PC-9 (cell line): ENCODE results near the gene OR8H2. TPM values are rescaled to one million over a fixed set of nuclear protein-coding genes. Genes with fewer than 3 reads are reported as not detected.

Experiments
- BruUV-seq: library from RNA; stranded (reverse); fragments of 400-500 nt; replicated peaks from 2 replicates; lab custom pipeline; 2021; lab: Mats Ljungman, UMichigan
- CTCF ChIA-PET: fragments of 300-600 bp; sonication (Branson Sonifier 250); formaldehyde crosslinking; loops from one replicate; lab custom pipeline; 2022; ENCODE audit warnings: antibody characterized with exemption; lab: Charles Lee
- POLR2A ChIA-PET: fragments of 300-600 bp; sonication (Branson Sonifier 250); formaldehyde crosslinking; loops from one replicate; lab custom pipeline; 2022; ENCODE audit warnings: antibody characterized with exemption; ENCODE audit not compliant: unreplicated experiment; lab: Charles Lee
- DNase-seq, 2 experiments: peaks; one replicate each; pipeline versions ENCODE4 v3.0.0 to v3.0.0-alpha.2; 2015 to 2022; ENCODE audit warnings: mixed read lengths in 1 of 2
- H2AFZ ChIP-seq: fragments of 200-600 bp; sonication (generic); 2 replicates; pipeline ENCODE4 v1.8.1; 2017; ENCODE audit warnings: antibody characterized with exemption
- H3F3A ChIP-seq: fragments of 200-600 bp; sonication (generic); 2 replicates; pipeline ENCODE4 v1.8.1; 2017; ENCODE audit warnings: antibody characterized with exemption, mild to moderate bottlenecking, low read depth; ENCODE audit not compliant: insufficient read depth
- H3K27ac ChIP-seq: fragments of 200-600 bp; sonication (generic); 2 replicates; pipeline ENCODE4 v1.6.1; 2016; ENCODE audit warnings: mixed run types
- H3K27me3 ChIP-seq: fragments of 200-600 bp; sonication (generic); 2 replicates; pipeline ENCODE4 v1.6.1; 2016; ENCODE audit warnings: low read depth, mixed run types; ENCODE audit not compliant: insufficient read depth
- H3K36me3 ChIP-seq: fragments of 200-600 bp; sonication (generic); 2 replicates; pipeline ENCODE4 v1.6.1; 2016; ENCODE audit warnings: low read depth, mixed run types
- H3K4me1 ChIP-seq: fragments of 200-600 bp; sonication (generic); replicated peaks from 2 replicates; pipeline ENCODE4 v1.6.1; 2016; ENCODE audit warnings: mixed run types; ENCODE audit not compliant: insufficient read depth
- H3K4me2 ChIP-seq: fragments of 200-600 bp; sonication (generic); 2 replicates; pipeline ENCODE4 v1.6.1; 2017; ENCODE audit warnings: mixed run types
- H3K4me3 ChIP-seq: fragments of 200-600 bp; sonication (generic); 2 replicates; pipeline ENCODE4 v1.6.1; 2016; ENCODE audit warnings: mixed run types
- H3K79me2 ChIP-seq: fragments of 200-600 bp; sonication (generic); 2 replicates; pipeline ENCODE4 v1.6.1; 2017; ENCODE audit warnings: low read depth, mixed run types
- H3K9me2 ChIP-seq: fragments of 200-600 bp; sonication (generic); 2 replicates; pipeline ENCODE4 v1.8.1; 2017; ENCODE audit warnings: mild to moderate bottlenecking; ENCODE audit not compliant: insufficient read depth
- H3K9me3 ChIP-seq: fragments of 200-600 bp; sonication (generic); 2 replicates; pipeline ENCODE4 v1.8.1; 2016; ENCODE audit warnings: low read depth; ENCODE audit not compliant: insufficient read depth
- H4K20me1 ChIP-seq: fragments of 200-600 bp; sonication (generic); 2 replicates; pipeline ENCODE4 v1.8.1; 2017; ENCODE audit not compliant: insufficient read depth
- CTCF ChIP-seq: fragments of 200-600 bp; sonication (generic); conservative IDR thresholded peaks from 2 replicates; pipeline ENCODE4 v1.6.1; 2017; ENCODE audit warnings: mixed run types, antibody characterized with exemption, mild to moderate bottlenecking, moderate library complexity
- EZH2 ChIP-seq: fragments of 200-600 bp; sonication (generic); IDR thresholded peaks from 2 replicates; pipeline ENCODE4 v1.8.0; 2017; ENCODE audit warnings: antibody characterized with exemption, low read depth
- intact Hi-C: fragments of 100-400 bp; cut with micrococcal nuclease; formaldehyde crosslinking; loops from one replicate; pipeline ENCODE4 v1.10.0; 2022; ENCODE audit not compliant: unreplicated experiment
- total RNA-seq: library from RNA; stranded (reverse); gene quantifications from 2 replicates; pipeline ENCODE4 v1.2.3, GENCODE V29; 2021

The OR8H2 gene
- total RNA-seq, 1 experiment from 2014 or later = not detected

- no peak for TF ChIP-seq EZH2
- no peak for TF ChIP-seq CTCF
- H3F3A ChIP-seq = no peaks in the 10 kb centered on the region
- H3K79me2 ChIP-seq = no peaks in the 10 kb centered on the region
- no peaks in the 10 kb centered on the region for H3K4me1 ChIP-seq
- H3K36me3 ChIP-seq = no peaks in the 10 kb centered on the region
- ChIA-PET POLR2A (no interaction called here), CTCF (no interaction called here)
- H2AFZ ChIP-seq = no peak overlapping the region; the same call in 1 of the 2 replicates
- no peak overlapping the region for H3K4me2 ChIP-seq
- H3K9me2 ChIP-seq = peaks cover under 1% of the 10 kb centered on the region; the same call in 1 of the 2 replicates
- H3K27ac ChIP-seq = no peak overlapping the region
- DNase-seq = no peak
- no peaks in the 10 kb centered on the region for H3K27me3 ChIP-seq
- BruUV-seq = no TSS peak
- intact Hi-C loops = no loop called here
- no peaks in the 10 kb centered on the region for H3K9me3 ChIP-seq
- H3K4me3 ChIP-seq = no peak overlapping the region
- H4K20me1 ChIP-seq = no peaks in the 10 kb centered on the region; the same call in 1 of the 2 replicates
Observed at GRCh38 chr11:56066980-56067379, 36.5 kb upstream of the OR8H2 start.

GRCh38 chr11:56089697-56090096 is 13.8 kb upstream of the OR8H2 start:
- TF ChIP-seq EZH2 = no peak
- TF ChIP-seq CTCF = no peak
- POLR2A ChIA-PET = no interaction called here
- no peak overlapping the region for H3K4me3 ChIP-seq

GRCh38 chr11:56093008-56093407 is 10.5 kb upstream of the OR8H2 start, which contains the start of gene OR8I2:
TSS of gene OR8I2 (plus strand) at chr11:56093308. CDS start at chr11:56093308, 0 bp downstream.
- H3K9me2 ChIP-seq = no peaks in the 10 kb centered on the region; the same call in 1 of the 2 replicates
- H3K79me2 ChIP-seq = no peaks in the 10 kb centered on the region
- no peaks in the 10 kb centered on the region for H3K36me3 ChIP-seq
- H3F3A ChIP-seq = no peaks in the 10 kb centered on the region
- H3K27ac ChIP-seq = no peak within 1 kb of the TSS
- TF ChIP-seq EZH2 (no peak), CTCF (no peak)
- DNase-seq = no peak
- intact Hi-C loops = no loop called here
- no peaks in the 10 kb centered on the region for H3K27me3 ChIP-seq
- H3K4me2 ChIP-seq = no peak within 1 kb of the TSS
- H3K9me3 ChIP-seq = no peaks in the 10 kb centered on the region
- no TSS peak for BruUV-seq
- H4K20me1 ChIP-seq = no peaks in the 10 kb centered on the region
- no peak within 1 kb of the TSS for H3K4me3 ChIP-seq
- no peaks in the 10 kb centered on the region for H3K4me1 ChIP-seq
- ChIA-PET POLR2A (no interaction called here), CTCF (no interaction called here)
- no peak within 1 kb of the TSS; the same call in 1 of the 2 replicates for H2AFZ ChIP-seq

More at GRCh38 chr11:56089697-56090096, 13.8 kb upstream of the OR8H2 start:
- DNase-seq = no peak
- Histone ChIP-seq H3K9me3 (no peaks in the 10 kb centered on the region), H3K9me2 (no peaks in the 10 kb centered on the region; the same call in 1 of the 2 replicates), H3K36me3 (no peaks in the 10 kb centered on the region), H4K20me1 (no peaks in the 10 kb centered on the region), H3K4me1 (no peaks in the 10 kb centered on the region), H3K27ac (no peak overlapping the region), H3F3A (no peaks in the 10 kb centered on the region), H3K4me2 (no peak overlapping the region), H2AFZ (no peak overlapping the region), H3K79me2 (no peaks in the 10 kb centered on the region), H3K27me3 (no peaks in the 10 kb centered on the region)
- no TSS peak for BruUV-seq
- CTCF ChIA-PET = no interaction called here
- intact Hi-C loops = no loop called here
